Urothelium cell line (cell line): ENCODE results near the gene KRTAP3-1.
"Not testable (repeated sequence)": the region's sequence is repeated elsewhere in the genome, so short reads cannot be mapped to it uniquely, and the experiment has no call there.

Source experiments
- DNase-seq: peaks from one replicate; pipeline ENCODE4 v3.0.0; 2011; ENCODE audit warnings: low spot score, mixed read lengths
- FAIRE-seq: peaks from 2 replicates; lab custom pipeline; 2011; peaks lifted over from hg19 to GRCh38; lab: Jason Lieb, UNC

Gene KRTAP3-1

DNA sequence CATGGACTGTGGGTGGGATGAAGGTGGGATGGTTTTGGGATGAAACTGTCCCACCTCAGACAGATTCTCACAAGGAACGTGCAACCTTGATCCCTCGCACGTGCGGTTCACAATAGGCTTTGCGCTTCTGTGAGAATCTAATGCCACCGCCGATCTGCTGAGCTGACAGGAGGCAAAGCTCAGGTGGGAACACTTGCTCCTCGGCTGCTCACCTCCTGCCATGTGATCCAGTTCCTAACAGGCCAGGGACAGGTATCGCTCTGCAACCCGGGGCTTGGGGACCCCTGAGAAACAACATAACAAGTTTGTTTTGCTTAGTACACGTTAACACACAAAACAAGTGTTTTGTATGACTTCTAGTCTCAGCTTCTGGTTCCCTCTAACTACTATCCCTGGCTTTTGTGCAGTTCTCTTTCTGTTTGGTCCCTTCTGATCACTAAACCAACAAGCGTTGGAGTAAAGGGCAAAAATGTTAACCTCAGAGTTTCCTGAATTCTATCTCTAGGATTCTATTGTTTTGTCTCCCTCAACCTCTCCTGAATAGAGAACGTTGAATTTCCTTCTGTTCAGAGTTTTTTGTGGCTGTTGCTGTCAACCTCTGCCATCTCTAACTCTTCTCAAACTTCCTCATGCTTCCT lies 7.8 kb upstream of the KRTAP3-1 start:
- FAIRE-seq (no peak), DNase-seq (no peak)

- no peak for DNase-seq
- FAIRE-seq: no peak
These were observed 6.5 kb upstream of the KRTAP3-1 start for GRCh38 chr17:41015454-41015853.

GRCh38 chr17:41013606-41014005 lies 4.7 kb upstream of the KRTAP3-1 start:
- DNase-seq: no peak

GRCh38 chr17:41013181-41013580 lies 4.3 kb upstream of the KRTAP3-1 start:
- FAIRE-seq (no peak), DNase-seq (no peak)

More at GRCh38 chr17:41013606-41014005, 4.7 kb upstream of the KRTAP3-1 start:
- no peak for FAIRE-seq

DNA sequence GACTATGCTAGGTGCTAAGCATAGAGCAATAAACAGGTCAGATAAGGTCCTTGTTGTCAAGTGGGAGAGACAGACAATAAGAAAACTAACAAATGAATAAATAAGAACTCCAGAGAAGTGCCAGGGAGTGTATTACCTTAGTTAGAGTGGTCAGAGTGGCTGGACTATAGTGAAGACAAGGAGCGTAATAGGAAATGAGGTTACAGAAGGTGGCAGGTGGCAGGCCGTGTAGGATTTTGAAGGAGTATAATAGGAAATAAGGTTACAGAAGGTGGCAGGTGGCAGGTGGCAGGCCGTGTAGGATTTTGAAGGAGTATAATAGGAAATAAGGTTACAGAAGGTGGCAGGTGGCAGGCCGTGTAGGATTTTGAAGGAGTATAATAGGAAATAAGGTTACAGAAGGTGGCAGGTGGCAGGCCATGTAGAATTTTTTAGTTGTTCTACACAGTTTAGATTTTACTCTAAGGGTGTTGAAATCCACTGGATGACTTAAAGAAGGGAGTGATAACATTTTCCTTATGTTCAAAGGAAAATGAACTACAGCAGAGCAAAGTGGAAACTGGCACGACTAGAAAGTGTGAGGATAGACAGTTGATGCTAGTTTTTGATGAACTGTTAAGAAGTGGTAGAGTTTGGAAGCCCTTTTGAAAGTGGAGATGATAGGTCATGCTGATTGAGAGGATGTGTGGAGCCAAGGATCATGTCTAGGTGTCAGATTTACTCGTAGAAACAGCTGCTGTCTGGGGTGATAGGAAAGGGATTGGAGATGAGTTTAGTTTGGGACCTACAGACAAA lies 3.6 kb upstream of the KRTAP3-1 start:
- FAIRE-seq (no peak), DNase-seq (no peak)

- no peak for FAIRE-seq
These were observed 1.5 kb upstream of the KRTAP3-1 start for GRCh38 chr17:41010441-41010840.

DNA sequence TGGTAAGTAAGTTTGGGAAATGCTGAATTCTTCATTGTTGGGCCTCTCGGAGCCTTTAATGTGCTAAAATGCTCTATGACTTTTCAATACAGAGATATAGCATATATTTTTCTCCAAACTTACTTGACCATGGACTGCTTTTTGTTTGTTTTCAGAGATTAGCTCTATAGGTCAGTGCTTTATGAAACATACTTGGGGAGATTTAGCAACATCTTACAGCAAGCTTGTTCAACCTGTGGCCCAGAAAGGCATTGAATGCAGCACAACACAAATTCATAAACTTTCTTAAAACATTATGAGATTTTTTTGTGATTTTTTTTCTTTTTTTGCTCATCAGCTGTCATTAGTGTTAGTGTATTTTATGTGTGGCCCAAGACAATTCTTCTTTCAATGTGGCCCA lies 1.0 kb upstream of the KRTAP3-1 start:
- FAIRE-seq (no peak), DNase-seq (no peak)

More at GRCh38 chr17:41010441-41010840, 1.5 kb upstream of the KRTAP3-1 start:
- DNase-seq: no peak

- FAIRE-seq: no peak
These were observed 403 bp upstream of the KRTAP3-1 start for GRCh38 chr17:41009301-41009760.

GRCh38 chr17:41004397-41004796 lies 4.5 kb downstream of the KRTAP3-1 start:
- DNase-seq: no peak
- no peak for FAIRE-seq

More at GRCh38 chr17:41009301-41009760, 403 bp upstream of the KRTAP3-1 start:
- no peak for DNase-seq

DNA sequence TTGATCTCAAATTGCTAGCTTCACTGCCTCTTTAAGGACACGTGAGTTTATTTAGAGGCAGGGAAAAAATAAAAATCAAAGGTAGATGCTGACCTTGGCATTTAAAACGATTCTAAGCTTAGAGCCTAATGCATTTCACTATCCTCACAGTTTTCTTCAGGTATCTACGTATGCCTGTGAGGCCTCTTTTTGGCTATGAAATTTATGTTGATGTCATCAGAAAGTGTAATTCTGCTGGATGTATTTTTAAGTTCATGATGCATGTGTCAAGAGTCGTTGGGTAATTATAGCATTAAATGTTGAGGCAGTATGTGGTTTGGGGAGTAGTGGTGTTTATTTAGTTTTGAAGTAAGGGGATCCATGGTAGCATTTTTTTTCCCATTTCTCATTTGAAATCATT lies 5.0 kb downstream of the KRTAP3-1 start:
- FAIRE-seq (no peak), DNase-seq (no peak)

GRCh38 chr17:41002814-41003213 lies 6.1 kb downstream of the KRTAP3-1 start:
- no peak for FAIRE-seq
- no peak for DNase-seq

- FAIRE-seq (no peak), DNase-seq (no peak)
These were observed 7.1 kb downstream of the KRTAP3-1 start for GRCh38 chr17:41001795-41002194.

GRCh38 chr17:40999563-40999962 lies 9.4 kb downstream of the KRTAP3-1 start, which contains the start of gene KRTAP3-2:
KRTAP3-2 (minus strand) TSS chr17:40999906; CDS start chr17:40999853, 53 bp downstream.
- FAIRE-seq: peak; percentile 96
- DNase-seq: not testable (repeated sequence)

GRCh38 chr17:40997361-40997760 lies 11.6 kb downstream of the KRTAP3-1 start:
- DNase-seq (no peak), FAIRE-seq (no peak)

DNA sequence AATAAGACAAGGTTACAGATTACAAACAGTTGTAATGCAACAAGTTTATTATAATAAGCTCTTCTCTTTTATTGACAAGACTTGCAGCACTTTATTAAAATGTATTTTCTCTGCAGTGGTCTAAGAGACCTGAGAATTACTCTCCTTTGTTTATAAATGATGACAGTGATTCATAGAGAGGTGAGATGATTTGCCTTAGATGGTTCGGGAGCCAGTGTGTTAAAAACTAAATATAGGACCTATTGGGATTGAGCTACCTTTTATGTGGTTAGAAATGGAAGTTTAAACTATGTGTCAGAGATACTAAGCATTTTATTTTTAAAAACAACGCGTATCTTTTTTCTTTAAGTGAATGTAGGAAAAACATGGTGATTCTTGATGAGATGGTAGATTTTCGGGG lies 12.1 kb downstream of the KRTAP3-1 start:
- DNase-seq: no peak
- no peak for FAIRE-seq

- FAIRE-seq: no peak
- no peak for DNase-seq
These were observed 13.8 kb downstream of the KRTAP3-1 start for GRCh38 chr17:40995116-40995515.

GRCh38 chr17:40993839-40994238 lies 15.1 kb downstream of the KRTAP3-1 start, which contains the start of gene KRTAP3-3:
KRTAP3-3 (minus strand) TSS chr17:40994164; CDS start chr17:40994097, 67 bp downstream.
- peak; percentile 75 for FAIRE-seq
- no peak for DNase-seq

- DNase-seq (no peak), FAIRE-seq (no peak)
These were observed 15.8 kb downstream of the KRTAP3-1 start for GRCh38 chr17:40993084-40993483.

- FAIRE-seq (no peak), DNase-seq (no peak)
These were observed 16.3 kb downstream of the KRTAP3-1 start for GRCh38 chr17:40992666-40993065.

DNA sequence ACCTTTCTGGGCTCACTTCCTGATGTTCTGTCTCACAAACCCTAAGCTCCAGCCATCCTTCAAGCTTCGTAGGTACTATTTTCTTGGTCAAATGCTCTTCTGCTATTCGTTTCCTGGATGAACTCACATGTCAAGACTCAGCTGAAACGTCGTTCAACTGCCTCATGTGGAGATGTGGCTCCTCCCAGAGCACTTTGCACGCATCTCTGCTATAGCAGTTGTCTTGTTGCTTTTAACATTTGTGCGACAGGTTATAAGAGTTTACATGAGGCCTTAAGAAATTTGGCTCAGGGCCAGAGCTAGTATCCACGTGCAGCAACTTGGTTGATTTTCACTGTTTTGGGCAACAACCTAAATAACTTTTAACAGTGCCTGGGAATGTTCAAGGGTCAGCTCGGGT lies 22.0 kb downstream of the KRTAP3-1 start:
- FAIRE-seq (no peak), DNase-seq (no peak)

DNA sequence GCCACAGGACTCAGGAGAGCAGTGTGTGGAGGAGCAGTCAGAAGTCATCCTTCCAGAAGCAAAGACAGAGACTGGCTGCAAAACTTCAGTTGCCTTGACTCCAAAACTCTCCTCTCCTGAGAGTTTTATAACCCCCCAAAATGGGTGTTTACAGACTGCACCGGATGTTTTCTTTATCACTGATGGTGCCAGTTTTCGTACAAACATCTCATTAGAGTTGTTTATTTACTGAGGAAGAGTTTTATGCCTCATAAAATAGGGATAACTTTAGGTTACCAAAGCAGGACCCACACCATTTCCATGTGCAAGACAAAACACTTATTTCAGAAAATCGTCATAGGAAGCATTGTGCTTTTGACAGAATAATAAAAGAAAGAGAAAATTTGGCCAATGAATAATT lies 24.7 kb downstream of the KRTAP3-1 start, which contains the start of gene KRT40:
Gene KRT40 (minus strand): TSS at position 101 of the 400 bp plus-strand sequence. CDS start 53 bp downstream, at position 48.
- FAIRE-seq: no peak

DNA sequence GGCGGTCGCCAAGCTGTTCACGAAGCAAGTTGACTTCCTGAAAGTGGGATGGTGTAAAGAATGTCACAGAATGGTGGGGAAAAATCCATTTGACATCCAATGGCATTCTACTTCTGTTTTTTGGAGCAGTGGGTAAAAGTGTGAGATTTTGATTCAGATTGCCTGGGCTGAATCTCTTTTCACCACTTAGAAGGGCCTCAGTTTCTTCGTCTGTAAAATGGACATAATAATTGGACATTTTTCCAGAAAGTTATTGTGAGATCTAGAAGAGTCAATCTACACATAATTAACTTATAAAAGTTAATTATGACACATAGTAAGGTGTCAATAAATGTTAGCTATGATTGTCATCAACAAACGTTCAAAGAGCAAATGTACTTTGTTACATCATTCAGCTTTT lies 27.8 kb downstream of the KRTAP3-1 start:
- FAIRE-seq (no peak), DNase-seq (no peak)

More for the DNA sequence above, 24.7 kb downstream of the KRTAP3-1 start, which contains the start of gene KRT40:
- DNase-seq: no peak
